ENCODE results near the gene RBM6. TPM values are rescaled to one million over a fixed set of nuclear protein-coding genes. Genes with fewer than 3 reads are reported as not detected.
"Not testable (repeated sequence)": the region's sequence is repeated elsewhere in the genome, so short reads cannot be mapped to it uniquely, and the experiment has no call there.

Gene RBM6
- total RNA-seq, 1 donor from 2014 or later, result 148 TPM

DNA sequence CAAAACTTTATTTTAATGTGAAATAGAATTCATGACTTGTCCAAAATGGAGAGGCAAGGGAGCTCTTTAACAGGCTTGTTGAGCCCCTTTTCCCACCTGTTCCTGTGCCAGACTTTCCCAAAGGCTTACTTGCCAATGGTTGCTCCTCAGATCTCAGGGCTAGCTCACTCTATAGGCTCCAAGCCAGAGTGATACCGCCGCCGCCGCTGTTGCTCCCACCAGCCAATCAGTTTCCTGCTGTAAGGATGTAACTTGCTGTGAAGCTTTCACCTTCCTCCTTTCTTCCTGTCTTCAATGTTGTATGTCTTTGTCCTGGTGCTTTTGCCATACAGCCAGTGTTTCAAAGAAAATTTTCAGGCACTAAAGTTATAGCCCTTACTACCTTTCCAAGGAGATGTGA is 107.5 kb downstream of the RBM6 start:
- intact Hi-C loops (cut with DNase I), result no loop called here
- DNase-seq (ENCODE audit: low spot score) (no peak), ATAC-seq (no peak)

DNA sequence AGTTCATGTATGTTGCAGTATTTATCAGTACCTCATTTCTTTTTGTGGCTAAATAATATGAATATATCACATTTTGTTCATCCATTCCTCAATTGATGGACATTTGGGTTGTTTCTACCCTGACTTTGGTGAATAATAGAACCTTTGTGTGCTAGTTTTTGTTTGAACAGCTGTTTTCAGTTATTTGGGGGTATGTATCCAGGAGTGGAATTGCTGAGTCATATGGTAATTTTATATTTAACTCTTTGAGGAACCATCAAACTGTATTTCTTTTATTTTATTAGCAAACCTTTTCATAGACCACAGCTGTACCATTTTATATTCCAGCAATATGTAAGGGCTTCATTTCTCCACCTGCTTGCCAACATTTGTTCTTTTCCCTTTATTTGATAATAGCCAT is 110.4 kb downstream of the RBM6 start:
- peak; percentile 13 for ATAC-seq
- DNase-seq (ENCODE audit: low spot score), result no peak
- intact Hi-C loops (cut with DNase I), result no loop called here

DNA sequence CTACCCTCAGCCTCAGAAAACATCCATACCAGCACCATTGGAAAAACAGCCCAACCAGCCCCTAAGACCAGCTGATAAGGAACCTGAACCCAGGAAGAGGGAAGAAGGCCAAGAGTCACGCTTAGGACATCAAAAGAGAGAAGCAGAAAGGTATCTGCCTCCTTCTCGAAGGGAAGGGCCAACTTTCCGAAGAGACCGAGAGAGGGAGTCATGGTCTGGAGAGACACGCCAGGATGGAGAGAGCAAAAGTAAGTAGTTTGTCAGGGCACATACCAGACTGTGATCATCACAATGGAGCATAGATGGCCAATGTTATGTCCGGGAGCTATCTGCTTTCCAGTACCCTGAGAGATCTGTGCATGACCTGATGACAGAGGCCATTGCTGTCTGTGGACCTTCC is 117.8 kb downstream of the RBM6 start:
- DNase-seq (ENCODE audit: low spot score) (no peak), ATAC-seq (no peak)
- intact Hi-C loops (cut with DNase I), result no loop called here

DNA sequence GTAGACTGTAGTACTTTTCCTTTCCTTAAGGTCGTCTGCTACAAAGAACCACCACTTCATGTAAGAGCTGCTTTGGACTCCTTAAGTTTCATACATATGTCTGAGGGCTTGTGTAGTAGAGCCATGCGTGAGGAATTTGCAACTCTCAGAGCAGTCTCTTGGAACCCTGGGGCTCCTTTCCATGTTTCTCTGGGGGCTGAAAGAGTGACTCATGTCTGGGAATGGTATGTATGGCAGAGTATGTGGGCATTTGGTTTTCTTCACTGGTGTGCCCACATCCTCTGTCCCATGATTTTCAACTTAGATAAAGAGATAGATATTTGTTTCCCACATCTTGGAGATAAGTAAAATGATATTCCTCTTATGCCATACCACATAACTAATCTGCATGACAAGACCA is 128.2 kb downstream of the RBM6 start:
- ATAC-seq (no peak), DNase-seq (ENCODE audit: low spot score) (no peak)
- intact Hi-C loops (cut with DNase I), result no loop called here

DNA sequence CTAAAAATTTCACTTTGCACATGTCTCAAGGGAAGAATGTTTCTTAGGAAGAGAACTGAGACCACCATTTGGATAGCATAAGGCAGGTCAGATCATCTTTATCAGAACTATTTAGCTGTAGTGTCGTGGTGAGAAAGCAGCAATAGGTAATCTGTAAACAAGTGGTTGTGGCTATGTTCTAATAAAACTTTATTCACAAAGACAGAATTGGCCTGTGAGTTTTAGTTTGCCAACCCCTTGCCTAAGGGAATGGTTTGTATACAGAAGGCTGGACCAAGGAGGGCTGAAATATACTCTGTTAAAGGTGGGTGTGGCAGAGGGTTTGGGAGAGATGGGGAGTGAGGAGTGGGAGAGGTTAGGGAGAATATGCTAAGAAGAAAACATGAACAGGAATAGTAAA is 138.1 kb downstream of the RBM6 start:
- intact Hi-C loops (cut with DNase I), result no loop called here
- DNase-seq (ENCODE audit: low spot score) (no peak), ATAC-seq (no peak)

DNA sequence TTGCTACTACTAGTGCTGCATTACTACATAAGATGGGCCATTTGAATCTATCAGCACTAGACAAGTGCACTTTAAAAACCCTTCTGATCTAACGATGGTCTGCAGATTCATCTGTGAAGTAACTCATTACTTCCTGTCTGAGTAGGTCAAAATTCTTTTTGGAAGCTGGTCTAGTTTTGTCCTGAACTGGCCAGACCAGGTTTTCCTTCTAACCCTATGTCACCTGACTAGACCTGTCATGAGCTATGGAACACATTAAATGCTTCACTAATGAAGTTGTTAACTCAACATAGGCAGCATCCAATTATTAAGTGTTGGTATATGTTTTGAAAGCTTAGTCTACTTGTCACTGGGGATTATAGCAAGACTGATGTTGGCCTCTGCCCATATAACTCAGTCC is 138.7 kb downstream of the RBM6 start:
- no peak for ATAC-seq
- intact Hi-C loops (cut with DNase I), result no loop called here

DNA sequence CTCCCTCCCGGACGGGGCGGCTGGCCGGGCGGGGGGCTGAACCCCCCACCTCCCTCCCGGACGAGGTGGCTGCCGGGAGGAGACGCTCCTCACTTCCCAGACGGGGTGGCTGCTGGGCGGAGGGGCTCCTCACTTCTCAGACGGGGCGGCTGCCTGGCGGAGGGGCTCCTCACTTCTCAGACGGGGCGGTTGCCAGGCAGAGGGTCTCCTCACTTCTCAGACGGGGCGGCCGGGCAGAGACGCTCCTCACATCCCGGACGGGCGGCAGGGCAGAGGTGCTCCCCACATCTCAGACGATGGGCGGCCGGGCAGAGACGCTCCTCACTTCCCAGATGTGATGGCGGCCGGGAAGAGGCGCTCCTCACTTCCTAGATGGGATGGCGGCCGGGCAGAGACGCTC is 145.0 kb downstream of the RBM6 start:
- ATAC-seq; intact Hi-C loops (cut with DNase I); DNase-seq (ENCODE audit: low spot score): not testable (repeated sequence)

More for the DNA sequence above, 138.7 kb downstream of the RBM6 start:
- no peak for DNase-seq (ENCODE audit: low spot score)

DNA sequence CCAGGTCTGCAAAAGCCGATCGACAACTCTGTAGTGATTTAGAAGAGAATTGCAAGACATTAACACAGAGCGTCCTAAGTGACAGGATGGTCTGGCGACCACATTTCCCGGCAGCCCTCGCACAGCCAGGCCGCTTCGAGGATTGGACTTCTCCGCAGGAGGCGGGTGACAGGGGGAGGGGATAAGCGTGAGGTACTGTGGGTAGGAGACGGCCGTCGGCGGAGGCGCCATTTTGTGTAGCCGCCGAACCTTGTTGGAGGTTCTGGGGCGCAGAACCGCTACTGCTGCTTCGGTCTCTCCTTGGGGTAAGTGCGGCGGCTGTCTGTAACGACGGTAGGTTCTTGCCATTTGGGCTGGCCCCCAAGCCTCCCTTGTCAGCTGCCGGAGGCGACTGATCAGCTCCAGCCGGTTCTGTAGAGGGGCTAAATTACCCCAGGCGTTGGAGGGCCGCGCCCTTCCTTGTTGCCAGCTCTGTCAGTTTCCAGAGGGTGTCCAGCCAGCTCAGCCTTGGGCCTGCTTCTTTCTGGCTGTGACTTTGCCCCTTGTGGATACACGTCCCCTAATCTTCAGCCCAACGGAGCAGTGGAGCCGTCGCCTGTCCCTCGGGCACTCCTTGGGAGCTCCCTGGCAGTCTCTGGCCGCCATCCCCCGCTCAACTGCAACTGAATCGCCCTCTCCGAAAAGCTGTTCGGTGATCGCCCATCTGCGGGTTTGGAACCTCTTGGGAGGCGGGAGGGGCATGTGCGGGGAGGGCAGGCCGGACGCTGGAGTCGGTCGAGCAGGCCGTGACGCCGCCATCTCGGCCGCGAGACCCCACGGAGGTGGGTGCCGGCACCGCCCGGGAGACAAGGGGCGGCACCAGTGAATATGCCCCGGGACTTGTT is 149.0 kb downstream of the RBM6 start, which contains the start of gene RBM5:
TSS of gene RBM5 (plus strand) at position 195 of the 884 bp plus-strand sequence. CDS start 1,516 bp downstream, outside the sequence.
- intact Hi-C loops (cut with DNase I), result no loop called here
- DNase-seq (ENCODE audit: low spot score) (peak; percentile 96), ATAC-seq (peak; percentile 100)

DNA sequence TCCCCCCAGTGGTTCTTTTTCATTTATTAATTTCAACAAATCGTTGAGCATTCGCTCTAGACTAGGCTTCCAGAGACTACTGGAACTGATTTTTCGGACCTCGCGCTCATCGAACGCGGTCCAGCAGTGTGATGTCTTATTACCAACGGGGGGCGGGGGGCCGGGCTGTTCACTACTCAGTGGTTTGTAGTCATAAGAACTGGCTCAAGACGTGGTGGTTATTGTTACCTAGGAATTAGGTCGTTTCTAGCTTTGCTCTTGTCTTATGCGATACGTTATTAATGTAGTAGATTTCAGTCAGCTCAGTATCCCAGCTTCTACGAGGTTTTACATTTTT is 149.6 kb downstream of the RBM6 start:
- intact Hi-C loops (cut with DNase I), result no loop called here
- DNase-seq (ENCODE audit: low spot score) (no peak), ATAC-seq (peak; percentile 2)

DNA sequence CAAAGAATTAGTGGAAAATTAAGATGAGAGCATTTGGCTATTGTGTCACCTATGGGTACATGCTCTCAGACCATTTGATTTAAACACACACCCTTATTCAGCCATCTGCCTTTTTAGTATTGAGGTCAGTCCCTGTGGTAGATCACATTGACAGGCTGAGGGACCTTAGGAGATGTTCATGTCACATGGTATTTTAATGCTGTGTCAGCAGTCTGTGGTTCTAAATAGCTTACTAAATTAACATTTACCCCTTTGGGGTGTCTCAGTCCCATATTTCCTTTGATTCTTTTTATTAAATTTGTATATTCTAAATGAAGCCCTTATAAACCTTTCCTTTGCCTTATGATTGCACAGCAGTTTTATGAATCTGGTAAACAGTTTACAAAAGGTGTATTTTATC is 151.0 kb downstream of the RBM6 start:
- intact Hi-C loops (cut with DNase I), result no loop called here

DNA sequence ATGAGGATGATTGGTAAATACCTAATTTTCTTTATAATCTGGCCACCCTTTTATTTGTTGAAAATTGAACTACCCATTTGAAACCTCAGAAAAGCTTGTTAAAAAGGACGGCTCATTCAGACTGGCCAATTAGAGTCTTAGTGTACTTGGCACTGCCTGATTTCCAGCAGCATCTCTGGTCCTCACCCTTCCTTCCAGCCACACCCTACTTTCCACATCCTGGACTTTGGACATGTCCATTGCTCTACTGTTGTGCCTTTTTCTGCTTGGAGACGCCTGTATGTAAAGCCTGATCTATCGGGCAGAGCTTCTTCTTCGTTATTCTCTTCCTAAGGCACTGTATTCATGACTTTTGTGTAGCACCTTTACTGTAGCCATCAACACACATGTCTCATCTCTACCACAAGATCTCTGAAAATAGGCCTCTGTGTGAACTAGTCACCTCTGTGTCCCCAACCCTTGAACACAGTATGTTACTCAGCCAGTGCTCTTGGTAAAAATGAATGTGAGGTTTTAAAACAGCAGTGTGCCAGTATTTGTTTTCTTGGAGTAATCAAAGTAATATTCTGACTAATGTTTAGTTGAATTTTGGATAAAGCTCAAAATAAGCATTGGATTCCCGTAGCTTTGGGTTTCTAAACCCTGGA is 155.5 kb downstream of the RBM6 start:
- DNase-seq (ENCODE audit: low spot score) (no peak), ATAC-seq (no peak)
- intact Hi-C loops (cut with DNase I), result no loop called here

More for the DNA sequence above, 151.0 kb downstream of the RBM6 start:
- no peak for DNase-seq (ENCODE audit: low spot score)
- no peak for ATAC-seq

DNA sequence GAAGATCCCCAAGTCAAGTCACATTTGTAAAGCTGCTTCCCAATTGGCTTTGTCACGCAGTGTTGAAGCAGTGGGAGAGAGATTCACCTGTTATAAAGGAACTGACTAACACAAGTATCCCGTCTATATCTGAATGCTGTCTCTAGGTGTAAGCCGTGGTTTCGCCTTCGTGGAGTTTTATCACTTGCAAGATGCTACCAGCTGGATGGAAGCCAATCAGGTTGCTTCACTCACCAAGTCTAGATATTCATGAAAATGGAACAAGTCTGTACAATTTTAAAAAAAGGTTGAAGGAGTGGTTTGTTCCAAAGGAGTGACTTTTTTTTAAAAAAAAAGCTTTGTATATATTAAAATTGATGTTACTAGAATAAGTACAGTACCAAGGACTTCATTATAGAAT is 160.4 kb downstream of the RBM6 start:
- ATAC-seq (no peak), DNase-seq (ENCODE audit: low spot score) (no peak)
- intact Hi-C loops (cut with DNase I), result loop anchor here (5.0 kb wide), 1 partner anchor 533 kb away; no protein-coding TSS in a partner anchor

DNA sequence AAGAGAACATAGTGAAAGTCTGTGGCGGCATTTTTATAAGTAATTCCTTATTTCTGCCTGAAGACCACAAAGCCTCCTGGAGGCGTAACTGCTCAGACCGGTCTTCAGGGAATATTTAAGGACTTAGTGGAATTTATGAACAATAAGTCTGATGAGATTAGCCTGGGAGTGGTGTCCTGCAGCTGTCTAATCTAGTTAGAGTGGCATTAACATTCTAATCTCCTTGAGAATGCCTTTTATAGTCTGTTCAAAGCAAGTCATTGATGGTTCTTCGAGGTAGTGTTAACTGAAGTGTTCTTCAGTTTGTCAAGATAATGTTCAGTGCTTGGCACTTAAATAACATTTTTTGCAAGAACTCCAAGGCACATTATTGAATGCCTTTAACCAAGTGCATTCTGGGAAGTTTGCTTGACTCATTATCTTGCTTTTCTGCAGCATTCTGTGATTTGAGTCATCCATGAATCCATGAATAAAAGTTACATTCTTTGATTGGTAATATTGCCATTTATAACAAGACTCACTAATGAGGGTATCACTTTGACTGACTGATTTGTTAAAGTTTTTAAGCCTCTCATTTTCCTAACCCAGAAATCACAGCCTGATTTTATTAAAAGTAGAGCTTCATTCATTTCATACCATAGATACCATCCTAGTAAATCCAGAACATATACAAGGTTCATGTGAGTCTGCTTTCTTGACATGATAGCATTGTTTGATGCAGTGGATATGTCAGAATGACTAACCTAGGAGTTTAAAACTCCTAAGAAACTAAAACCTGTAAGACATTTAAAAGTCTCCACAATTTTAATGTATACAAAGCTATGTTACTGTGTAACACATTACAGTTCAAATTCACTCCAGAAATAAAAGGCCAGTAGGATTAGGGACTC is 161.3 kb downstream of the RBM6 start:
- intact Hi-C loops (cut with DNase I), result loop anchor here (5.0 kb wide), 1 partner anchor 534 kb away; no protein-coding TSS in a partner anchor
- ATAC-seq, result no peak
- DNase-seq (ENCODE audit: low spot score), result no peak

DNA sequence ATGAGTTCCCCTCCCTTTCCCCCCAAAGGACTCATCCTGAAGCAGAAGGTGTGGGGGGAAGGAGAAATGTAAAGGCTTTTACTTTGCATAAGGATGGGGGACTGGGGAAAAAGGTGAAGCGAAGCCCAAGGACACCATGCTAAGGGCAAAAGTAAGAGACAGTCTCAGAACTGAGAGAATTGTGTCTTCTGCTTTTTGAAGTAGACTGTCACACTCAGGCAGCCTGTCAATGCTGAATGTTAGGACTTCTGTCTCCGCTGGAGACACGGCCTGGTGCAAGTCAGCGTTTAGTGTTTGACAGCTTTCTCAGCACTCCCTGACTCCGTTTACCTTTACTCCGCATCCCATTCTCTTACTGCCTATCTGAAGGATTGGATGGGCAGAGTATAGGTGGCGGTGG is 162.6 kb downstream of the RBM6 start:
- intact Hi-C loops (cut with DNase I), result loop anchor here (5.0 kb wide), 1 partner anchor 535 kb away; no protein-coding TSS in a partner anchor
- ATAC-seq, result no peak
- no peak for DNase-seq (ENCODE audit: low spot score)

DNA sequence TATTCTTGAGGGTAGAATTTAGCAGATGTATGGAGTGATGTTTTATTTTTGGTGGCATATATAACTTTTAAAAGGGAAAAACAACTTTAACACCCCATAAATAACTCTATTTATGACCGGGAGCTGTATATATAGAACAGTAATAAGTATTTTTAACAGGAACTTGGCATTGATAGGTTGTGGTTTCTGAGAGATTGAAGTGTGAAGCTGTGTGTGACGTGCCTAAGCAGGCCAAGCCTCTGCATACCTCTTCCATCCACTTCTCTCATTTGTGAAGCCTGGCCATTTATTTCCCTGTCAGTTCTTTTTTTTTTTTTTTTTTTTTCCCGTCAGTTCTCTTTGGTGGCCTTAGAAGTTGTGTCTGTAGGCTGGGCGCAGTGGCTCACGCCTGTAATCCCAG is 171.8 kb downstream of the RBM6 start:
- intact Hi-C loops (cut with DNase I), result no loop called here
- DNase-seq (ENCODE audit: low spot score) (no peak), ATAC-seq (no peak)

DNA sequence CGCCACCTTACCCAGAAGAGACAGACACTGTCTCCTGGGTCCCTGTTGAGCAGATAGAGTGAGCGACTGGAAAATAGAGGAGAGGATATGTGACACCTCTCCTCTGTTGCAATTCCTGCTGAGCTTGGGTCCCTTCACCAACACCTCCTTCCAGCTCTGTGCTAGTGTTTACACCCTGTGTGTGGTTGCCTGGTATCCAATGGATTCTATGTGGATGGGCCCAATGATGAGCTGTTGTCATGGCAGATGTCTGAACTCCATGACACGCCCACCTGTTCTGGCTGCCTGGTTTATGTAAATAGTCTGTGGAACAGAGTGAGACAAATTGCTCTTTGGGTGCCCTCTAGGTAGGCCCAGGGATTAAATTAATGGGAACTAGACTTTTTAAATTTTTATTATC is 172.5 kb downstream of the RBM6 start:
- DNase-seq (ENCODE audit: low spot score) (no peak), ATAC-seq (peak; percentile 36)
- intact Hi-C loops (cut with DNase I), result no loop called here

DNA sequence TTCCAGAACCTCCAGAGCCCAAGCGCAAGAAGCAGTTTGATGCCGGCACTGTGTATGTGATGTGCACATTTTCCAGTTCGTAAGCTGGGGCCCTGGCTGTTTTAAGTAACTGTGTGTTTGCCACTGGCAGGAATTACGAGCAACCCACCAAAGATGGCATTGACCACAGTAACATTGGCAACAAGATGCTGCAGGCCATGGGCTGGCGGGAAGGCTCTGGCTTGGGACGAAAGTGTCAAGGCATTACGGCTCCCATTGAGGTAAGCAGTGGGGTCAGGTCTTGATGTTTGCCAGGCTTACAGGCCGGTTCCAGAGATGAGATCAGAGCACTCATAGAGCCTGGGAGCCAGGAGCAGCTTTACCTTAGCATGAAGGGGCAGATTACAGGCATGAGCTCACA is 177.2 kb downstream of the RBM6 start:
- ATAC-seq (no peak), DNase-seq (ENCODE audit: low spot score) (no peak)
- intact Hi-C loops (cut with DNase I), result no loop called here

DNA sequence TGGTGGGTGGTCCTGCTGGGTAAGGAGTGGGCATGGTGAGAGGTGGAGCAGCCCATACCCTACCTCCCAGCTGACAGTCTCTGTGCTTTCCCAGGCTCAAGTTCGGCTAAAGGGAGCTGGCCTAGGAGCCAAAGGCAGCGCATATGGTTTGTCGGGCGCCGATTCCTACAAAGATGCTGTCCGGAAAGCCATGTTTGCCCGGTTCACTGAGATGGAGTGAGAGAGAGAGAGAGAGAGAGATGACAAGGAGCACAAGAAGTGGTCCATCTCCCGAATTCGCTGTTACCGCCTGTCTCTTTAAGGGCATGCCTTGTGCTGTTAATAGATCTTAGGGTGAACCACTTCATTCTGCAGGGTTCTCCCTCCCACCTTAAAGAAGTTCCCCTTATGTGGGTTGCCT is 178.3 kb downstream of the RBM6 start:
- no peak for ATAC-seq
- DNase-seq (ENCODE audit: low spot score), result no peak
- intact Hi-C loops (cut with DNase I), result no loop called here

DNA sequence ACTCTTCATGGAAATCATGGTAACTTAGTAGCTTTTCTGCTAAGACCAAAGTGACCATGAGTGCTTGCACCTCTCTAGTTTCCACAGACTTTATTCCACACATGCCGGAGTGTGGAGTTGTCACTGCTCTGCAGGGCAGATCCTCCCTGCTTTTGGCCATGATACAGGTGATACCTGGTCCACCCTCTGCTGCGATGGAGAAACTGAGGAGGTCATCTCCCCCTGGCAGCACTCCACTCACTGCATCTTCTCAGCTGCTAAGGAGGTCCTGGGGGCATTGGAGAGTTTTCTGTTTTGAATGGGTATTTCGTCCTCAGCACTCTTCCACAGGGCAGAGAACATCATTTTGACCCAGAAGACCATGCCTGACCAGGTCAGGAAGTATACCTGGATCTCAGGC is 179.8 kb downstream of the RBM6 start:
- no peak for DNase-seq (ENCODE audit: low spot score)
- intact Hi-C loops (cut with DNase I), result loop anchor here (2.0 kb wide), 1 partner anchor 69 kb away; no protein-coding TSS in a partner anchor
- no peak for ATAC-seq
